GM20000 (cell line): ENCODE measurements around the gene PLS3.

Source experiments
- DNase-seq: peaks from one replicate; pipeline ENCODE4 v3.0.0; 2012; ENCODE audit warnings: low spot score
- TF ChIP-seq, protein P1 (sequence below): IDR thresholded peaks from 2 replicates; pipeline ENCODE4 v1.5.1; 2012; ENCODE audit warnings: mild to moderate bottlenecking, control low read depth; ENCODE audit errors: extremely low read depth, missing control alignments

The PLS3 gene

DNA sequence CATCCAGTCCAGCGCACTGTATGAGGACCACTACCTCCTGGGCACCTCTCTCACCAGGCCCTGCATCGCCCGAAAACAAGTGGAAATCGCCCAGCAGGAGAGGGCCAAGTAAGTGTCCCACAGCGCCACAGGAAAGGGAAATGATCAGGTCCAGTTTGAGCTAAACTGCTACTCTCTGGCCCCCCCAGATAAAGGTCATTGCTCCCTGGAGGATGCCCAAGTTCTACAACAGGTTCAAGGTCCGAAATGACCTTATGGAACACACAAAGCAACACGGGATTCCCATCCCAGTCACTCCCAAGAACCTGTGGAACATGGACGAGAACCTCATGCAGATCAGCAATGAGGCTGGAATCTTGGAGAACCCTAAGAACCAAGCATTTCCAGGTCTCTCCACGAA is 104.1 kb downstream of the PLS3 start:
- TF ChIP-seq, protein P1, sequence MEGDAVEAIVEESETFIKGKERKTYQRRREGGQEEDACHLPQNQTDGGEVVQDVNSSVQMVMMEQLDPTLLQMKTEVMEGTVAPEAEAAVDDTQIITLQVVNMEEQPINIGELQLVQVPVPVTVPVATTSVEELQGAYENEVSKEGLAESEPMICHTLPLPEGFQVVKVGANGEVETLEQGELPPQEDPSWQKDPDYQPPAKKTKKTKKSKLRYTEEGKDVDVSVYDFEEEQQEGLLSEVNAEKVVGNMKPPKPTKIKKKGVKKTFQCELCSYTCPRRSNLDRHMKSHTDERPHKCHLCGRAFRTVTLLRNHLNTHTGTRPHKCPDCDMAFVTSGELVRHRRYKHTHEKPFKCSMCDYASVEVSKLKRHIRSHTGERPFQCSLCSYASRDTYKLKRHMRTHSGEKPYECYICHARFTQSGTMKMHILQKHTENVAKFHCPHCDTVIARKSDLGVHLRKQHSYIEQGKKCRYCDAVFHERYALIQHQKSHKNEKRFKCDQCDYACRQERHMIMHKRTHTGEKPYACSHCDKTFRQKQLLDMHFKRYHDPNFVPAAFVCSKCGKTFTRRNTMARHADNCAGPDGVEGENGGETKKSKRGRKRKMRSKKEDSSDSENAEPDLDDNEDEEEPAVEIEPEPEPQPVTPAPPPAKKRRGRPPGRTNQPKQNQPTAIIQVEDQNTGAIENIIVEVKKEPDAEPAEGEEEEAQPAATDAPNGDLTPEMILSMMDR, result no peak

DNA sequence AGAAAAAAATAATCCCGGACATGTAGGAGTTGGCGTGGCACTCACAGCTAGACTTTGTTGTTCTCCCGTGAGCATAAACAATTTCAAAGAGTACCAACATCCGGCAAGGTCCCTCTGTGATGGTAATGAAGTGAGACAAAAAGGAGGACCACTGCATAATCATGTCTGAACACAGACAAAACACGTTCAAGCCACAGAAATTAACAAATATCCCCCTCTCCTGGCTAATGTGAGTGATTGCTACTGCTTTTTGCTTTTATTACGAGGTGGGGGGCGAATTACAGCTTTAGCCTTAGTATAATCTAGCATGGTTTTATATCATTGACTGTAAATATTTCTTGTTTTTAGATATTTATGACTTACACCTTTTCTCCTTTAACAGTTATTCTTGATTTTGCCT is 118.5 kb downstream of the PLS3 start:
- TF ChIP-seq, protein P1, result no peak
- no peak for DNase-seq

More for the DNA sequence above, 104.1 kb downstream of the PLS3 start:
- DNase-seq, result no peak

DNA sequence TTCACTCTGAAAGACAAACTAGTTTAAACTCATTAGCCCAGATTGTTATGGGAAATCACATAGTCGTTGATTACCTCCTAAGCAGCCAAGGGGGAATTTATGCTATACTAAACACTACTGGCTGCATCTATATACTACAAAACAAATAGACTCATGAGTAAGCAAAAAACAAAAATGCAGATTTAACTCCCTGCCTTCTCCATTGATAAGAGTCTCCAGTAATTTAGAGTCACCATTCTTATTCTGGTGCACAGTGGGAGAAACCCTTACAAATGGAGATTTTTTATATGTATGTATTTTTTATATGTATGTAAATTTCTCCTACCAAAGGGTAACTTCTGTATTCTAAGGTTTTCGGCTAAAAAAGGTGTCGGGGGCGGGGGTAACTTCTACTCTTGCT is 126.6 kb downstream of the PLS3 start:
- DNase-seq, result no peak
- TF ChIP-seq, protein P1, result no peak

GRCh38 chrX:115689931-115690330 is 129.0 kb downstream of the PLS3 start:
- DNase-seq, result no peak
- TF ChIP-seq, protein P1, result no peak

DNA sequence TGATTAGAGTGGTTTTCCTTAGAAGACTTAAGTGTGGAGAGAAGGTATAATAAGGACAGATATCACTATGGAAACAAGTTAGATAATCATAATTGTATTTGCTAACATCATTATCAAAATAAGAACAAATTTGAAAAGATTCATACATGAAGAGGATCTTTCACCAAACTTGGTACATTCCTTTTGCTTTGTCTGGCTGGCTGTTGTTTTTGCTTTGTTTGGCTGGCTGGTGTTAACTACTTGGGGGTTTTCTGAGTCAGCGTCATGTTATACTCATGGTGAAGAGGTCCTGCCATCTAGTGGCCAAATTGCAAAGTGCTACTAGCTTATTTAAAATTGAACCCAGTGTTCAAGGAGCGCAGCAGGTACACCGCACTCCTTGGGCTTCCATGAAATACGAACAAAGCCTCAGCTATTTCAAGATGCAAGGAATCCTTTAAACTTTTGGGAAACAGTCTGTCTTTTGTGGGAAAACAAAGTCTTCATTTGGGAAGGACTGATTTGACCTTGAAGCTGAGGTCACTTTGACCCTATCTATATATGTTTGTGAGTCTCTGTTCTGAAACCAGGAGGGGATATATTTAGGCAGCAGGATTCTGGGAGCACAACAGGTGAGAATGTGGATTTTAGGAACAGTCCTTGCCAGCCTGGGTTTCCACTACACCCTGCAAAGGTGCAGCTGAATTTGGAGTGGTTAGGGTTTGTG is 129.7 kb downstream of the PLS3 start:
- peak; percentile 29 for DNase-seq
- TF ChIP-seq, protein P1, result peak; percentile 70

DNA sequence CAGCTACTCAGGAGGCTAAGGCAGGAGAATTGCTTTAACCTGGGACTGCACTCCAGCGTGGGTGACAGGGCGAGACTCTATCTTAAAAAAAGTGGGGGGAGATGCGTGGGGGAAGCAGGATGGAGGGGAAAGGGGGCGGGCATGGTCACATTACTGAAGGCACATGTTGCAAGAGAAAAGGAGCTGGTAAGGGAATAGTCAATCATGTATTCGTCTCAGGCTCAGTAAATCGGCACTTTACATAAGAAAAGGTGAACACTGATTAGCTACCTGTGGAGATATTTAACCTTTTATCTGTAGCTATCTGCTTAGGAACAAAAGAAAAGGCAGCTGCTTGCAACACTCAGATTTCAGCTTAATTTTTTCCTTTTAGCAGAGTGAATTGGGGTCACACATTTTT is 132.5 kb downstream of the PLS3 start:
- TF ChIP-seq, protein P1, result no peak
- DNase-seq, result no peak

DNA sequence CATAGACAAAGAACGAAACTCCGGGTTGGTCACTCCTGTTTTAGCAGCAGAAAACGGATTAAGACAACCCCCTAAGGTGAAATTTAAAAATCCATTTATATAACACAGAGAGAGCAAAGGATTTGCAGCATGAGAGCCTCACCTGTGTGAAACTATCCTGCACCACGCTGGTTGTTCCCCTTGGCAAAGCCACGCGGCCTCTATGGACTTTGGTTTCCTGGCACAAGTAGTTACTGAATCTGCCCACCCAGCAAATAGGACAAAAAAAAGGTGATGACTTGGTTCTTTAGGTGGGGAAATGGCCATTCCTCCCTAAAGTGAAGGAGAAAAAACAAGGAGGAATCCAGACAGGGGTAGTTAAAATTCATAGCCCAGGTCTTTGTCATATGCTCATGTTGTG is 133.1 kb downstream of the PLS3 start:
- TF ChIP-seq, protein P1, result no peak
- no peak for DNase-seq
